Astrocyte (in vitro differentiated cells and primary cell): Measurements from ENCODE around the gene ICAM1.

Experiments
- EZH2 ChIP-seq: IDR thresholded peaks from 2 replicates; pipeline ENCODE4 v1.6.1; 2012; ENCODE audit warnings: mild to moderate bottlenecking, low read length, inconsistent platforms; ENCODE audit not compliant: insufficient read depth
- TF ChIP-seq, protein P1 (sequence below): IDR thresholded peaks from 2 replicates; pipeline ENCODE4 v1.5.1; 2011; ENCODE audit warnings: low read depth, mild to moderate bottlenecking, inconsistent platforms, low read length, moderate library complexity; ENCODE audit not compliant: insufficient read depth

DNA sequence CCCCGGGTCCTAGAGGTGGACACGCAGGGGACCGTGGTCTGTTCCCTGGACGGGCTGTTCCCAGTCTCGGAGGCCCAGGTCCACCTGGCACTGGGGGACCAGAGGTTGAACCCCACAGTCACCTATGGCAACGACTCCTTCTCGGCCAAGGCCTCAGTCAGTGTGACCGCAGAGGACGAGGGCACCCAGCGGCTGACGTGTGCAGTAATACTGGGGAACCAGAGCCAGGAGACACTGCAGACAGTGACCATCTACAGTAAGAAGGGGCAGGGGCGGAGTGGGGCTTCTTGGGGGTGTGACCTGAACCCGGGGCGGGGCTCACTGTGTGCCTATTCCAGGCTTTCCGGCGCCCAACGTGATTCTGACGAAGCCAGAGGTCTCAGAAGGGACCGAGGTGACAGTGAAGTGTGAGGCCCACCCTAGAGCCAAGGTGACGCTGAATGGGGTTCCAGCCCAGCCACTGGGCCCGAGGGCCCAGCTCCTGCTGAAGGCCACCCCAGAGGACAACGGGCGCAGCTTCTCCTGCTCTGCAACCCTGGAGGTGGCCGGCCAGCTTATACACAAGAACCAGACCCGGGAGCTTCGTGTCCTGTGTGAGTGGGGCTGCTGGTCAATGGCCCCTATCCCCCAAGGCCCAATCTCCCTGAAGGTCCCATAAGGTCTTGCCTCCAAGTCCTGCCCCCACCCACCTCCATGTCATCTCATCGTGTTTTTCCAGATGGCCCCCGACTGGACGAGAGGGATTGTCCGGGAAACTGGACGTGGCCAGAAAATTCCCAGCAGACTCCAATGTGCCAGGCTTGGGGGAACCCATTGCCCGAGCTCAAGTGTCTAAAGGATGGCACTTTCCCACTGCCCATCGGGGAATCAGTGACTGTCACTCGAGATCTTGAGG lies 13.4 kb downstream of the ICAM1 start:
- TF ChIP-seq, protein P1, sequence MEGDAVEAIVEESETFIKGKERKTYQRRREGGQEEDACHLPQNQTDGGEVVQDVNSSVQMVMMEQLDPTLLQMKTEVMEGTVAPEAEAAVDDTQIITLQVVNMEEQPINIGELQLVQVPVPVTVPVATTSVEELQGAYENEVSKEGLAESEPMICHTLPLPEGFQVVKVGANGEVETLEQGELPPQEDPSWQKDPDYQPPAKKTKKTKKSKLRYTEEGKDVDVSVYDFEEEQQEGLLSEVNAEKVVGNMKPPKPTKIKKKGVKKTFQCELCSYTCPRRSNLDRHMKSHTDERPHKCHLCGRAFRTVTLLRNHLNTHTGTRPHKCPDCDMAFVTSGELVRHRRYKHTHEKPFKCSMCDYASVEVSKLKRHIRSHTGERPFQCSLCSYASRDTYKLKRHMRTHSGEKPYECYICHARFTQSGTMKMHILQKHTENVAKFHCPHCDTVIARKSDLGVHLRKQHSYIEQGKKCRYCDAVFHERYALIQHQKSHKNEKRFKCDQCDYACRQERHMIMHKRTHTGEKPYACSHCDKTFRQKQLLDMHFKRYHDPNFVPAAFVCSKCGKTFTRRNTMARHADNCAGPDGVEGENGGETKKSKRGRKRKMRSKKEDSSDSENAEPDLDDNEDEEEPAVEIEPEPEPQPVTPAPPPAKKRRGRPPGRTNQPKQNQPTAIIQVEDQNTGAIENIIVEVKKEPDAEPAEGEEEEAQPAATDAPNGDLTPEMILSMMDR, result no peak
- TF ChIP-seq EZH2, result no peak
